HG03108 (cell line): ENCODE measurements around the gene PTPRN2.
"Not testable (repeated sequence)": the region's sequence is repeated elsewhere in the genome, so short reads cannot be mapped to it uniquely, and the experiment has no call there.

Experiments
- ATAC-seq: cut with Tn5 transposase; IDR thresholded peaks from one replicate; pipeline ENCODE4 v1.9.1; 2021; ENCODE audit warnings: moderate library complexity; ENCODE audit not compliant: unreplicated experiment

PTPRN2 gene

GRCh38 chr7:158406801-158407200 lies 180.8 kb downstream of the PTPRN2 start:
- no peak for ATAC-seq

GRCh38 chr7:158406364-158406763 lies 181.3 kb downstream of the PTPRN2 start:
- no peak for ATAC-seq

- not testable (repeated sequence) for ATAC-seq
Measured at GRCh38 chr7:158405771-158406170, 181.9 kb downstream of the PTPRN2 start.

GRCh38 chr7:158405324-158405723 lies 182.3 kb downstream of the PTPRN2 start:
- no peak for ATAC-seq

GRCh38 chr7:158404031-158404761 lies 183.4 kb downstream of the PTPRN2 start:
- no peak for ATAC-seq

GRCh38 chr7:158403013-158403821 lies 184.4 kb downstream of the PTPRN2 start:
- no peak for ATAC-seq

GRCh38 chr7:158402471-158402870 lies 185.2 kb downstream of the PTPRN2 start:
- no peak for ATAC-seq

GRCh38 chr7:158401826-158402225 lies 185.8 kb downstream of the PTPRN2 start:
- ATAC-seq, result no peak

GRCh38 chr7:158401295-158401694 lies 186.3 kb downstream of the PTPRN2 start:
- ATAC-seq, result no peak

GRCh38 chr7:158400601-158401225 lies 186.9 kb downstream of the PTPRN2 start:
- no peak for ATAC-seq

GRCh38 chr7:158399762-158400161 lies 187.9 kb downstream of the PTPRN2 start:
- ATAC-seq, result no peak

- ATAC-seq, result no peak
Measured at GRCh38 chr7:158398750-158399149, 188.9 kb downstream of the PTPRN2 start.

GRCh38 chr7:158397885-158398284 lies 189.7 kb downstream of the PTPRN2 start:
- ATAC-seq, result no peak

GRCh38 chr7:158396982-158397862 lies 190.4 kb downstream of the PTPRN2 start:
- ATAC-seq, result no peak

GRCh38 chr7:158396301-158396905 lies 191.2 kb downstream of the PTPRN2 start:
- ATAC-seq, result no peak

GRCh38 chr7:158395780-158396278 lies 191.8 kb downstream of the PTPRN2 start:
- no peak for ATAC-seq

- no peak for ATAC-seq
Measured at GRCh38 chr7:158395349-158395748, 192.3 kb downstream of the PTPRN2 start.

- no peak for ATAC-seq
Measured at GRCh38 chr7:158394936-158395335, 192.7 kb downstream of the PTPRN2 start.

GRCh38 chr7:158393926-158394625 lies 193.5 kb downstream of the PTPRN2 start:
- no peak for ATAC-seq

GRCh38 chr7:158392251-158392650 lies 195.4 kb downstream of the PTPRN2 start:
- ATAC-seq, result no peak
